ENCODE results near the gene FBXO11.
"Not testable (repeated sequence)": the region's sequence is repeated elsewhere in the genome, so short reads cannot be mapped to it uniquely, and the experiment has no call there.

Gene FBXO11

DNA sequence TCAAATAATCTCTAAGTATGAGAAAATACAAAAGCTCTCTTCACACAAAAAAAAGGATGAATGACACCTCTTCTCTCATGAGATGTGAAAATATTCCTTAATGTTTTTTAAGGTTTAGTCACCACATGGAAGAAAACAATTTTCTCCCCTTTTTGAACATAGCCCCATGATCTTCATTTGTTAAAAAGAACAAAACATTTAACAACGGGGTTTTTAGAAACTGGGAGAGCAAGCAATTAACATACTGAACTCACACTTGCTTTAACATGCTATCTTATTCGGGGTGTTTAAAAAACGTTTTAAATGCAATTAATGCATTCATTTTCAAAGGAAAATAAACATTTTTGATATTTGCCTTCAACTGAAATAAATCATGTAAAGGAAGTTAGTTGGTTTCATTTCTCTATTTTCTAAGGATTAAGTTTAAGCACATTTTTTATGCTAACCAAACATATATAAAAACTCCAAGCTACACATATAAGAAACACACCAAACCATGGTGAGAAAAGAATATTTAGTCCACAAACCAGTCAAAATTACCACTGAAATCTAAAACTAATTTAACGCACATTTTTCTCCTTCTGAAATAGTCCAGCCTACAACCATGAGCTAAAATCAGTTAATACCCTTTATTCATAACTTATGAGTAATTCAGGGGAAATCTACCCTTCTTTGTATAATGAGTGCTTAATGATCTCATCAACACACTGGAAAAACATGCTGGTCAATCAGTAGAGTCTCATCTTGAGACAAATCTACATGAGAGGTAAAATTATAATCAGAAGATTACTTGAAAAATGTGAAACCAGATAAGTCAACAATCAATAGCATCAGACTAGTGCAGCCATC, 8.2 kb downstream of the FBXO11 start:
- DNase-seq (ENCODE audit: low read depth in 2 of 2): no peak

DNA sequence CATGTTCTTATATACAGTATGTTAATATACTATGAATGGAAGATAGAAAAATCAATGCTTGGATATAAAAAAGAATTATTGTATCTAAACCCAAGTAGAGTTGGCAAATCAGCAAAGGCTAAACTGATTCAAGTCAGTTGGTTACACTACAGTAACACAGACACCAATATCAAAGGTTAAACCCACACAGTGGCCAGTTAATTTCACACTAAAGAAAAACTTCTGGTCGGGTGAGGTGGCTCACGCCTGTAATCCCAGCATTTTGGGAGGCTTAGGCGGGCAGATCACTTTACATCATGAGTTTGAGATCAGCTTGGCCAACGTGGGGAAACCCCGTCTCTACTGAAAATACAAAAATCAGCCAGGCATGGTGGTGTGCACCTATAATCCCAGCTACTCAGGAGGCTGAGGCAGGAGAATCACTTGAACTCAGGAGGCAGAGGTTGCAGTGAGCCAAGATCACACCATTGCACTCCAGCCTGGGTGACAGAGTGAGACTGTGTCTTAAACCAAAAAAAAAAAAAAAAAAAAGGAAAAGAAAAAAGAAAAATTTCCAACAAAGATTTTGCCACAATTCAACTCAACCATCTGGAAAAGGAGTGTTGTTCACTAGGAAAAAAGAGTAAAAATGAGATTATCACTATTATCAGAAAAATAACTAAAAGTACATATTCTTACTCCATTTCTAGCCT, 9.0 kb downstream of the FBXO11 start:
- DNase-seq (ENCODE audit: low read depth in 2 of 2): not testable (repeated sequence)

DNA sequence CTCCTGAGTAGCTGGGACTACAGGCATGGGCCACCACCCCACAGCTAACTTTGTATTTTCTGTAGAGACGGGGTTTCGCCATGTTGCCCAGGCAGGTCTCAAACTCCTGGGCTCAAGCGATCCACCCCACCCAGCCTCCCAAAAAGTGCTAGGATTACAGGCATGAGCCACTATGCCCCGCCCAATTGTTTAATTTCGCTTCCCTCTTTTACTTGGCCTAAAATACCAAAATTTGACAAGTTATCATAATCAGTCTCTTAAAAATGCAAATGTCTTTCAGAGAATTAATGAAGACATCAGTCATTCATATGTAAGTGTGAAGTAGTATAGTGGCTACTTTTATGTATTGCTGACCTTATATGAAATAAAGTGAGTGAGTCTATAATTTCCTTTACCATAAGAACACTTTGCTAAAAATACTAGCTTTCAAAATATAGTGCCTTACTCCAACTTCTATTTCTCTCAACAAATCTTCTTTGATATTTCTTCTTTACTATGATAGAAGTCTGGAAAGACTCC, 9.8 kb downstream of the FBXO11 start:
- DNase-seq (ENCODE audit: low read depth in 2 of 2): no peak

DNA sequence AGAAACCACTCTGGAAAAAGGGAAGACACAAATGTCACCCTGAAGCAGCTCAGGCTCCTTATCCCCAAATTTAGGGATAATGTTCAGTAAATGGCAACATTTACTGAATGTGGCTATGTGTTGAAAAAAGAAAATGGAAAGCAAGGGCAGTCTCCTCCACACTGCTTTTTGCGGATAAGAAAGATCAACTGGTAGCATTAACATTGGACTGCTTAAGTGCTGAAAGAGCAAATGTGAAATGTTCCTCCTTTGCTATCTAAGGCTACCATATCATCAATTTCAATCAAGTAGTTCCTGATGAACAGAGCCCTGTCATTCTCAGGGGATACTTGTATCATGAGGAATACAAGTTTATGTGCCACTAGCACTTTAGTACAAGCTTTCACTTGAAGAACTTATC, 12.5 kb downstream of the FBXO11 start:
- no peak for DNase-seq (ENCODE audit: low read depth in 2 of 2)

DNA sequence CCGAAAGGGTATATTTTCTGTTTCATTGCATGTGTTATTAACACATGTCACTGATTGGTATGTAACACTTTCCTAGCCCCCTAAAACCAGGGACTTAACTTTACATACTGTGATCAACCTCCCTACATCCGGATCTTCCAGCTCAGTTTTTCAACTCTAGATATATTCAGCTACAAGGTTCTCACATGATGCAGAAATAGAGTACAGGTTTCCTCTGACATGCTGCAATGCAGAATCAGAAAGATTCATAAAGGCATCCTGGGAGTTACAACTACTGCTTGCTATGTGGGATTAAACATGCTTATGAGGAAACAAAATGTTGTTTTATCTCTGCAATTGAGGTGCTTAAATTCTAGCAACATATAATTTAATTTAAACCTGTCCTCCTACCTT, 14.0 kb downstream of the FBXO11 start:
- no peak for DNase-seq (ENCODE audit: low read depth in 2 of 2)

DNA sequence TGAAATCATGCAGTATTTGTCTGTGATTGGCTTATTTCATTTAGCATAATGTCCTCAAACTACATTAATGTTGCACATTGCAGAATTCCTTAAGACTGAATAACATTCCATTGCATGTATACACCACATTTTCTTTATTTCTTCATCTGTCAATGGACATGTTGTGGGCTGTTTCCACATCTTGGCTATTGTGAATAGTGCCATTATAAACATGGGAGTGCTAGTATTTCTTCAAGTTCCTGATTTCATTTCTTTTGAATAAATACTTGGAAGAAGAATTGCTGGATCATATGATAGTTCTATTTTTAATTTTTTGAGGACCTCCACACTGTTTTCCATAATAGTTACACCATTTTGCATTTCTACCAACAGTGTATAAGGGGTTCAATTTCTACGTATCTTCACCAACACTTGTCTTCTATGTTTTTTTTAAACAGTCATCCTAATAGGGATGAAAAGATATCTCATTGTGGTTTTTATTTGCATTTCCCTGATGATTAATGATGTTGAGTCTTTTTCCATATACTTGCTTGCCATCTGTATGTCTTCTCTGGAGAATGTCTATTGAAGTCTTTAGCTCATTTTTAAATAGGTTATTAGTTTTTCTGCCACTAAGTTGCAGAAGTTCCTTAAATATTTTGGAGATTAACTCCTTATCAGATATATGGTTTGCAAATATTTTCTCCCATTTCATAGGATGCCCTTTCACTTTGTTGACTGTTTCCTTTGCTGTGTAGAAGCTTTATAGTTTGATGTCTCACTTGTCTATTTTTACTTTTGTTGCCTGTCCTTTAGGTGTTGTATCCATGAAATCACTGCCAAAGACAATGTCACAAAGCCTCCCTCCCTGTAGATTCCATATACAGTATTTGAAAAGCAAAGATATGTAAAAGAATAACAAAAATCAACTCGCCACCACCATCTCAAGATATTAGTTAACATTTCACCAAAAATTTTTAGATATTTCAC, 14.6 kb downstream of the FBXO11 start:
- no peak for DNase-seq (ENCODE audit: low read depth in 2 of 2)

DNA sequence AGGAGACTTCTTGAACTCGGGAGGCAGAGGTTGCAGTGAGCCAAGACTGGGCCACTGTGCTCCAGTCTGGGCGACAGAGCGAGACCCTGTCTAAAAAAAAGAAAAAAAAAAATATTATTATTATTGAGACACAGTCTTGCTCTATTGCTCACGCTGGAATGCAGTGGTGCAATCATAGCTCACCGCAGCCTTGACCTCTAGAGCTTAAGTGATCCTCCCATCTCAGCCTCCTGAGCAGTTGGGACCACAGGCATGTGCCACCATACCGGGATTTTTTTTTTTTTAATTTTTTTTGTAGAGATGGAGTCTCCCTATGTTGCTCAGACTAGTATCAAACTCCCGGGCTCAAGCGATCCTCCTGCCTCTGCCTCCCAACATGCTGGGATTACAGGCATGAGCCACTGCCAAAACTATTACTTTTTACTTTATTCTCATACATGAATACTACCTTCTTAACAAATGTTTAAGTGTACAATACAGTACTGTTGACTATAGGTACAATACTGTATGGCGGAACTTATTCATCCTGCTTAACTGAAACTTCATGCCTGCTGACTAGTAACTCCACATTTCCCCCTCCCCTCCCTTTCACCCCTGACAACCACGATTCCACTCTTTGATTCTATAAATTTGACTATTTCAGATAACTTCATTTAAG, 15.5 kb downstream of the FBXO11 start:
- DNase-seq (ENCODE audit: low read depth in 2 of 2): no peak

DNA sequence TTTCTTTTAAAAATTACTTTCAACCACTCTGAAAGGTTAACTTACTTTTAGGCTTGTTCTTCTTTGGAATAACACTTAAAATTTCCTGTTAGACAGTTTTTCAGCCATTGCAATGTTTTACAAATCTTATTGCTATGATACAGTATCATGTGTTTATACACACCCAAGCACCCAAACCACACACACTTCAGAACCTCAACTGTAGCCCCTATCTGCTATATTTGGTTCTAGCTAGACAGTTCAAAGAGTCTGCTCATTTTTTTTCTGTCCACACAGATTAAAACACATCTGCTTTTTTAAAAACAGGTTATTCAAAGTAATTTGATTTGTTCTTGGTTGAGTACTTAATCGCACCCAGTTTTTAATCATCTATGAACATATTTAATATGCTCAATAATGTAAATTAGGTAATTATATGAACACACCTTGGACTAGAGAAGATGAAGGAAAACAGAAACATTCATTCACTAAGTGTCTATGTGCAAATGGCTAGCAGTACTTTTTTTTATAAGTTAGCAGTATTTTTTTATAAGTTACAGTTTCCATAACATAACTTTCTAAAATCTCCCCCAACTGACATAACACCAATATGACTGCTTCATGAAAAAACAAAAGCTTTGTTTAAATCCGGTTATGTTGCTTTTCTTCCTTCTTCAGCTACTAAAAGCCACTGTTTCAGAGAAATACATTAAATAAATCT, 17.6 kb downstream of the FBXO11 start:
- no peak for DNase-seq (ENCODE audit: low read depth in 2 of 2)

DNA sequence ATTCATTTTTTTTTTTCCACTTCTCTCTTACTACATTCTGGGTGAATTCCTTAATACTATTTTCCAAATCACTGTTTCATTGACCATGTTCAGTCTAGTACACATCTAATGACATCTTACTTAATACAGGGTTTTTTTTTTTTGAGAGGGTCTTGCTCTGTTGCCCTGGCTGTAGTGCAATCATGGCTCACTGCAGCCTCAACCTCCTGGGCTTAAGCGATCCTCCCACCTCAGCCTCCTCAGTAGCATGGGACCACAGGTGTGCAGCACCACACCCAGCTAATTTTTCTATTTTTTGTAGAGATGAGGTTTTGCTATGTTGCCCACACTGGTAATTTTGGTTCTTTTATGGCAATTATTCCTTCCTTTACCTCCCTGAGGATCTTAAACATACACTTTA, 29.4 kb downstream of the FBXO11 start:
- DNase-seq (ENCODE audit: low read depth in 2 of 2): no peak

DNA sequence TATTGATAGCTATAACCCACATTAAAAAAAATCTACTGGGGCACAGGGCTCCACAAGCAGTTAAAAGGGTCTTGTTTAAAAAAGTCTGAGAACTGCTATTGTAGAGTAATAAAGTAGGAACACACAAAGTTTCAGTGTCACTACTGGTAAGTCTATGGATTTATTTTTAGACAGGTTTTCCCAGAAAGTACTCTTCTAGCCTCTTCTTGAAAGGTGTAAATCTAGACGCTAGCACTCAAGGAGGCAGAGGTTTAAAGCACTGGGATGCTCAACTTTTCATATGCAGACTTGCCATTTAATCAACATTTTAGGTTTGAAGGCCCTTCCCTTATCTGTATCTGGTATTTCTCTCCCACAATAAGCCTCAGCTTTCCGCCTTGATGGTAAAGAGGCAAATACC, 33.4 kb downstream of the FBXO11 start:
- no peak for DNase-seq (ENCODE audit: low read depth in 2 of 2)

DNA sequence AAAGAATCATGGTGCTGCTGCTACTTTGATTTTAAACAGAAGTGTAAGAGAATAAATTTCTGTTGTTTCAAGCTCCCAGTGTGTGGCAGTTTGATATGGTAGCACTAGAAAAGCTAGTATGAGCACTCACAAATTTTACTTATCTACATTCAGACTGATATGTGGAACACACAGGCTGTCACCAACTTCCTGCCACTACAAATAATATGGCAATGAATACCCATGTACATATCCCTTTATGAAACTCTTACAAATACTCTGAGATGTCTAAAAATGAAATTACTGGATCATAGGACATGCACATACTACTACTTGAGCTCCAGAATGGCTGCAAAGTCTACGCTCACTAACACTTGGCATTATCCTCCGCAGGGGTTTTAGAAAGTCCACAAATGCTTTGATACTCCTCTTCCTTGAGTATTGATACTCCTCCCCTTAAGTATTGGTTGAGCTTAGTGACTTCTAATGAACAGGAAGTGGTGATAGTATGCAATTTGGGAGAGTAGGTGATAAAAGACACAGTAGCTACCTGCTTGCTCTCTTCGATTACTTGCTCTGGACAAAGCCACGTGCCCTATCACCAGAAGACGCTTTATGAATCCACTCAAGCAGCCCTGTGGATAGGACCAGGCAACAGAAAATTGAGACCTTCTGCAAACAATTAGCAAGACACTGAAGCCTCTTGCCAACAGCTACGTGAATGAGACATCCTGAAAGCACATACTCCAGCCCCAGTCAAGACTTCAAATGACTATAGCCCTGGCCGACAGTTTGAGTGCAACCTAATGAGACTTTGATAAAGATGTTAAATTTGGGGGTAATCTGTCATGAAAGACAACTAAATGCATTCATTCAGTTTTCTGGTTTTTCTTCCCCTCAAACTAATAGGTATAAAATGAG, 35.4 kb downstream of the FBXO11 start:
- no peak for DNase-seq (ENCODE audit: low read depth in 2 of 2)

DNA sequence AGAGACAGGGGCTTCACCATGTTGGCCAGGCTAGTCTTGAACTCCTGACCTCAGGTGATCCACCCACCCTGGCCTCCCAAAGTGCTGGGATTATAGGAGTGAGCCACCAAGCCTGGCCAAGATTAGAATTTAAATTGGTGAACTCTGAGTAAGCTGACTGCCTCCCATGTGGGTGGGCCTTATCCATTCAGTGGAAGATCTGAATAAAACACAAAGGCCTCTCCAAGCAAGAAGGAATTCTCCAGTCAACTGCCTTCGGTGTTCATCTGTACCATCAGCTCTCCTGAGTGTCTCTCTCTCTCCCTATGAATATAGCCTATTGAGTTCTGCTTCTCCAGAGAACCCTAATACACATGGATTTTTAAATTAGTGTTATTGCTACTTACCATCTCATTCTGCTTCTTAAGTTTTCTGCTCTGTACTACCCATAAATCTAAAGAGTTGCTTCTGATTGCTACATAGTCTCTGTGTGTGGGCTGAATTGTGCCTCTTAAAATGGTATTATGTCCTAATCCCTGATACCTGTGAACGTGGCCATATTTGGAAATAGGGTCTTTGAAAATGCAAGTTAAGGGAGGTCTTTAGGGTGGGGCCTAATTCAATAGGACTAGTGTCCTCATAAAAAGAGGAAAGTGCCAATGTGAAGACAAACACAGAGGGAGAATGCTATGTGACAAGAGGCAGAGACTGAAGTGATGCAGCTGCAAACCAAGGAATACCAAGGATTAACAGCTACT, 36.3 kb downstream of the FBXO11 start:
- DNase-seq (ENCODE audit: low read depth in 2 of 2): no peak

DNA sequence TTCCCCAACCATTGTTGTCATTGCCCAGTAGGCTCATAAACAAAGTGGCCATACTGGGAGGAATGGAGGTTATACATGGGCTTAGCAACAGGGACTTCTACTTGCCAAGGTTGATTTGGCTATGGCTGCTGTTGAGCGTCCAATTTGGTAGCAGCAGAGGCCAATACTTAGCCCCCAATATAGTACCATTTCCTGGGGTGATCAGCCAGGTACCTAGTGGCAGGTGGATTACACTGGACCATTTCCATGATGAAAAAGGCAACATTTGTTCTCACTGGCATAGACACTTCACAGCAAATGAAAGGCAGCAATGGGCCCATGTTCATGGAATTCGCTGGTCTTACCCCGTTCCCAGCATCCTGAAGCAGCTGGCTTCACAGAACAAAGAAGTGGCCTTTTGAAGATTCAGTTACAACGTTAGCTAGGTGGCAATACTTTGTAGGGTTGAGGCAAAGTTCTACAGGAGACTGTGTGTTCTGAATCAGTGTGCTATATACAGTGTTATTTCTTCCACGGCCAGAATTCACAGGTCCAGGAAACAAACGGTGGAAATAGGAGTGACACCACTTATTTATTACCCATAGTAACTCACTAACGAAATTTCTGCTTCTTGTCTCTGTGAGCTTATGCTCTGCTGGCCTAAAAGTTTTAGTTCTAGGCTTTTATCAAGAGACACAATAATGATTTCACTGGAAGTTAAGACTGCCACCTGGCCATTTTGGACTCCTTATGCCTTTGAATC, 37.5 kb downstream of the FBXO11 start:
- DNase-seq (ENCODE audit: low read depth in 2 of 2): no peak

DNA sequence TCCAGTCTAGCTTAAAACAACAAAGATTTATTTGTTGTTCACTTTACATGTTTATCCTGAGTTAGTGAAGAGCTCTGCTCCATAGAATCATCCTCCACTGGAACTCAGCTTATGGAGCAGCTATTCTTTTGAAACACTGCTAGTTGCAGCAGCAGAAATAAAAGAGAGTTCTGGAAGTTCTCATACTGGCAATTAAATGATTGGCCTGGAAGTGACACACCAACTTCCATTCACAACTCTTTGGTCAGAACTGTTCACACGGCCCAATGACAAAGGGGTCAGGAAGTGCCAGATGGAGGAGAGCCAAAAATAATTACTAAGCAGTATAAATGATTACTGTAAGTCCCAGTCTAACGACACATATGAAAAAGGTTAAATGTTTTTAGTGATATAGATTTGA, 39.1 kb downstream of the FBXO11 start:
- no peak for DNase-seq (ENCODE audit: low read depth in 2 of 2)

DNA sequence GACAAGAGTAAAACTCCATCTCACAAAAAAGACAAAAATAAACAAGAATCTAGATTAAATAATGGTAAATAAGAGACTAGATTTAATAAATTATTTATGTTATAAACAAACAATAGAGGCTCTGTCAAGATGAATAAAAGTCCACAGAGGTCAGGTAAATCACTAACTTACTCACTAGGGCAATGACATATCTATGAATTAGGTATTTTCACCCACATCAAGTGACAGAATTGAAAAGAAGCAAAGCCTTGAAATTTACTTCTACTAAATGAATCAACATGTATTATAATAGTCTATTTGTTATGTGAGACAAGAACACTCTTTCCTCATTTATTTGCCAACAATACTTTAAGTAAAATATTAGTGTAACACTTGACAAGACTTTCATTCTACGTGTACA, 41.7 kb downstream of the FBXO11 start:
- no peak for DNase-seq (ENCODE audit: low read depth in 2 of 2)

DNA sequence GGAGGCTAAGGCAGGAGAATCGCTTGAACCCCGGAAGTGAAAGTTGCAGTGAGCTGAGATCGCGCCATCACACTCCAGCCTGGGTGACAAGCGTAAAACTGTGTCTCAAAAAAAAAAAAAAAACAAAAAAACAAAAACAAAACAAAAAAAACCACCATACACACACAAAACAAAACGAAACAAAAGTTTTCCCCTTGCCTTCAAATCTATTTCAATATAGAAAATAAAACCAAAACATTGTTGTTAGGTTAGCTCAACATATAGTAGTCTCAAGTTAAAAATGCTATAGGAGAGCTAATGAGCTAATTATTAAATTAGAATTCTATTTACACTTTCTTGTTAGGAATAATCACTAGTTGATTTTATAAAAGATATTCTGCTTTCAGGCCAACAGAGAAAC, 43.3 kb downstream of the FBXO11 start:
- no peak for DNase-seq (ENCODE audit: low read depth in 2 of 2)

DNA sequence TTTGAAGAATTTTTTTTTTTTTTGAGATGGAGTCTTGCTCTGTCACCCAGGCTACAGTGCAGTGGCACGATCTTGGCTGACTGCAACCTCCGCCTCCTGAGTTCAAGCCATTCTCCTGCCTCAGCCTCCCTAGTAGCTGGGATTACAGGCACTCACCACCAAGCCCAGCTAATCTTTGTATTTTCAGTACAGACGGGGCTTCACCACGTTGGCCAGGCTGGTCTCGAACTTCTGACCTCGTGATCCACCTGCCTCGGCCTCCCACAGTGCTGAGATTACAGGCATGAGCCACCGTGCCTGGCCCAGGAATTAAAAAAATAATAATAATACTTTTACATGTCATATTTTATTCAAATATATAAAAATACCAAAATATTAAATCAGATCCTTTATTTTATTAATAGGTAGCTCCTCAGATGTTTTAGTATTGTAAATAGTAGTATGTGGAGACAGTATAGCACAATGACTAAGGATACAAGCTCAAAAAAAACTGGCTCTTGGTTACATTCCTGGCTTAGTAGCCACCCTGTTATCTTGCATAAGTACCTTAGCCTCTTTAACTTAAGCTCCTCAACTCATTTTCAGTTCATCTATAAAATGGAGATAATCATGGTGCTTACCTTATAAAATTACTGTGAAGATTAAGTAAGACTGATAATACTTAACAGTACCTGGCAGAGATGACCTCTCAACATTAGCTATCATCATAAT, 53.1 kb downstream of the FBXO11 start:
- peak in 1 of 2 experiments; percentile 6 for DNase-seq (ENCODE audit: low read depth in 2 of 2)

DNA sequence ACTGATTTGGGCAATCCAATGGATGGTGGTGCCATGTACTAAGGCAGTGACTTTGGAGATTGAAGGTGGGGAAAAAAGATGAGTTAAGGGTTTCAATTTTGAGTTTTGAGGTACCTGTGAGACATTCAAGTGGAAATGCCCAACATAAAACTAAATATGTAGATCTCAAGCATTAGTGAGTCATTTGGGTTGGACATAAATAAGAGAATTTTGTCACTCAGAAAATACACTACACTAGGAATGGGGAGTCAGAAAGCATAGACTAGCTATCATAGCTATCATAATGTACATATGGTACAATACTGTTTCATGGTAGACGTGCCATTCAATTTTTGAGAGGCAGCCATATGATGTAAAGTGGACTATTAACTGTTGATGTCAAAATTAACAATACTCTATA, 56.1 kb downstream of the FBXO11 start:
- DNase-seq (ENCODE audit: low read depth in 2 of 2): no peak

Data from fibroblast of skin of left biceps (primary cell).